ENCODE measurements around the gene LNX2.

- TF ChIP-seq POLR2A (IDR thresholded peaks at IDR 0.05) (no peak), CTCF (IDR thresholded peaks at IDR 0.05) (no peak)
These were observed 47.6 kb upstream of the LNX2 start for GRCh38 chr13:27667946-27668345.
